PC-3 (cell line): ENCODE measurements around the gene CTBP2. TPM values are rescaled to one million over a fixed set of nuclear protein-coding genes. Genes with fewer than 3 reads are reported as not detected.

Experiments
- ATAC-seq: fragments of 200-7000 bp; cut with Tn5 transposase; 2 replicates; pipeline ENCODE4 v1.9.1; 2020; ENCODE audit warnings: mild to moderate bottlenecking, moderate library complexity
- BruUV-seq: library from RNA; stranded (reverse); fragments of 400-500 nt; replicated peaks from 2 replicates; lab custom pipeline; 2021; lab: Mats Ljungman, UMichigan
- CTCF ChIA-PET: fragments of 300-600 bp; sonication (Branson Sonifier 250); formaldehyde crosslinking; loops from one replicate; lab custom pipeline; 2022; ENCODE audit warnings: antibody characterized with exemption; lab: Charles Lee
- POLR2A ChIA-PET: fragments of 300-600 bp; sonication (Branson Sonifier 250); formaldehyde crosslinking; loops from one replicate; lab custom pipeline; 2022; ENCODE audit warnings: antibody characterized with exemption; ENCODE audit not compliant: unreplicated experiment; lab: Charles Lee
- DNase-seq: peaks from one replicate; pipeline ENCODE4 v3.0.0-alpha.2; 2015
- H2AFZ ChIP-seq: fragments of 300-600 bp; sonication (generic); 2 replicates; pipeline ENCODE4 v1.6.0; 2016; ENCODE audit warnings: antibody characterized with exemption, low read length
- H3F3A ChIP-seq: fragments of 300-600 bp; sonication (generic); one replicate; pipeline ENCODE4 v1.6.0; 2017; ENCODE audit warnings: antibody characterized with exemption, low read length, control low read depth, mild to moderate bottlenecking; ENCODE audit not compliant: unreplicated experiment
- H3K27ac ChIP-seq: fragments of 300-600 bp; sonication (generic); 2 replicates; pipeline ENCODE4 v1.5.1; 2016; ENCODE audit warnings: mild to moderate bottlenecking, low read length
- H3K27me3 ChIP-seq: fragments of 300-600 bp; sonication (generic); 2 replicates; pipeline ENCODE4 v1.6.1; 2016; ENCODE audit warnings: low read length, mixed read lengths
- H3K36me3 ChIP-seq: fragments of 300-600 bp; sonication (generic); 2 replicates; pipeline ENCODE4 v1.6.1; 2016; ENCODE audit warnings: low read depth, mixed run types, low read length, mixed read lengths
- H3K4me1 ChIP-seq: fragments of 300-600 bp; sonication (generic); 2 replicates; pipeline ENCODE4 v1.5.1; 2016; ENCODE audit warnings: low read length; ENCODE audit not compliant: insufficient read depth
- H3K4me2 ChIP-seq: fragments of 300-600 bp; sonication (generic); 2 replicates; pipeline ENCODE4 v1.6.0; 2016; ENCODE audit warnings: low read length
- H3K4me3 ChIP-seq: fragments of 300-600 bp; sonication (generic); 2 replicates; pipeline ENCODE4 v1.5.1; 2016; ENCODE audit warnings: mild to moderate bottlenecking, low read length, mixed read lengths
- H3K79me2 ChIP-seq: fragments of 300-600 bp; sonication (generic); 2 replicates; pipeline ENCODE4 v1.6.1; 2017; ENCODE audit warnings: low read length, mixed read lengths
- H3K9ac ChIP-seq: fragments of 300-600 bp; sonication (generic); 2 replicates; pipeline ENCODE4 v1.6.0; 2016; ENCODE audit warnings: mild to moderate bottlenecking, low read length
- H3K9me2 ChIP-seq: fragments of 300-600 bp; sonication (generic); replicated peaks from 2 replicates; pipeline ENCODE4 v1.6.1; 2016; ENCODE audit warnings: mixed run types, low read length, mixed read lengths
- H3K9me3 ChIP-seq: fragments of 300-600 bp; sonication (generic); 2 replicates; pipeline ENCODE4 v1.6.1; 2016; ENCODE audit warnings: low read length, mixed read lengths
- H4K20me1 ChIP-seq: fragments of 300-600 bp; sonication (generic); 2 replicates; pipeline ENCODE4 v1.6.1; 2016; ENCODE audit warnings: low read length, mixed read lengths
- CTCF ChIP-seq: fragments of 300-600 bp; sonication (generic); conservative IDR thresholded peaks from 2 replicates; pipeline ENCODE4 v1.5.1; 2017; ENCODE audit warnings: antibody characterized with exemption, low read depth, mild to moderate bottlenecking, low read length
- EZH2 ChIP-seq: fragments of 300-600 bp; sonication (generic); IDR thresholded peaks from one replicate; pipeline ENCODE4 v1.6.1; 2017; ENCODE audit warnings: antibody characterized with exemption, mild to moderate bottlenecking, low read length; ENCODE audit not compliant: unreplicated experiment
- EZH2phosphoT487 ChIP-seq: fragments of 300-600 bp; sonication (generic); IDR thresholded peaks from 2 replicates; pipeline ENCODE4 v1.6.1; 2018; ENCODE audit warnings: mild to moderate bottlenecking, antibody characterized with exemption, low read length, borderline replicate concordance
- intact Hi-C: fragments of 100-400 bp; cut with micrococcal nuclease; formaldehyde crosslinking; loops from 2 replicates; pipeline ENCODE4 v1.9.0; 2023
- total RNA-seq: library from RNA; depleted of rRNA; stranded (reverse); fragments of >200 nt; gene quantifications from 2 replicates; pipeline ENCODE4 v1.2.3, GENCODE V29; 2014

CTBP2 gene
- total RNA-seq, 1 experiment from 2014 or later, result 78.9 TPM

- ChIA-PET POLR2A (no interaction called here), CTCF (no interaction called here)
- Histone ChIP-seq H3F3A (no peaks in the 10 kb centered on the region), H2AFZ (no peak overlapping the region), H3K27me3 (no peaks in the 10 kb centered on the region), H4K20me1 (peaks cover 8% of the 10 kb centered on the region; the same call in 1 of the 2 replicates), H3K9me2 (no peaks in the 10 kb centered on the region), H3K4me1 (peaks cover 5% of the 10 kb centered on the region; the same call in 1 of the 2 replicates), H3K79me2 (peaks cover 93% of the 10 kb centered on the region), H3K9ac (no peak overlapping the region), H3K36me3 (peaks cover 13% of the 10 kb centered on the region; the same call in 1 of the 2 replicates), H3K4me3 (no peak overlapping the region), H3K27ac (no peak overlapping the region), H3K9me3 (no peaks in the 10 kb centered on the region), H3K4me2 (no peak overlapping the region)
- no peak for DNase-seq
- ATAC-seq, result no peak
- intact Hi-C loops, result no loop called here
- BruUV-seq, result no TSS peak
- TF ChIP-seq EZH2 (no peak), EZH2phosphoT487 (no peak), CTCF (no peak)
These were observed 46.5 kb downstream of the CTBP2 start for GRCh38 chr10:125113691-125114371.

GRCh38 chr10:125112697-125113494 is 47.5 kb downstream of the CTBP2 start:
- BruUV-seq, result no TSS peak
- TF ChIP-seq EZH2, result no peak
- no peak for TF ChIP-seq EZH2phosphoT487
- no peak for TF ChIP-seq CTCF
- Histone ChIP-seq H3K4me3 (no peak overlapping the region), H3K9me2 (no peaks in the 10 kb centered on the region), H3K4me1 (peaks cover 5% of the 10 kb centered on the region; the same call in 1 of the 2 replicates), H3K36me3 (peaks cover 21% of the 10 kb centered on the region), H3F3A (no peaks in the 10 kb centered on the region), H3K27ac (no peak overlapping the region), H3K9ac (no peak overlapping the region), H3K27me3 (no peaks in the 10 kb centered on the region), H3K4me2 (no peak overlapping the region), H2AFZ (no peak overlapping the region), H3K79me2 (peaks cover 94% of the 10 kb centered on the region), H3K9me3 (no peaks in the 10 kb centered on the region), H4K20me1 (peaks cover 8% of the 10 kb centered on the region; the same call in 1 of the 2 replicates)
- DNase-seq (no peak), ATAC-seq (no peak)
- intact Hi-C loops, result no loop called here
- POLR2A ChIA-PET, result no interaction called here
- CTCF ChIA-PET, result no interaction called here
